Fibroblast of peridontal ligament (primary cell): ENCODE measurements around the gene SMLR1.
A peak's percentile ranks its signal among the peaks of the same experiment; 100 is the strongest.

ENCODE experiments used
- DNase-seq: peaks from one replicate; pipeline ENCODE4 v3.0.0-alpha.2; 2010; ENCODE audit errors: extremely low read depth

SMLR1 gene

DNA sequence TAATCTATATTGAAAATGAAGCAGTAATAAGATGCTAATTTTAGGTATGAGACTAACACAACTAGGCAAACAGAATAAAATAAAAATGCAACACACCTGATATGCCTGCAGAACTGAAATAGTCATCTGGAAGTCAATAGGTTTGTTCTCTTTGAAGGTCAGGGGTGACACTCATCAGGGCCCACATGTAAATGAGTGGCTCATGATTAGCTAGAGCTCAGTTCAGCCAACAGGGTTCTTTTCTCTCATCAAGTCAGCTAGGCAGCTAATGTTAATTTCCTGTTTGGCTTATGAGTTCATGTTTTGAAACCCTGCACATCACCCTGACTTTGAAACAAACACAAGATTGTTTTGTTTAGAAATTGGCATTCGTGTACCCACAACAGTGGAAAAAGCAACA, 23.8 kb downstream of the SMLR1 start:
- DNase-seq, result no peak

GRCh38 chr6:130852844-130853554, 25.8 kb downstream of the SMLR1 start:
- DNase-seq, result no peak

GRCh38 chr6:130853555-130854183, 26.5 kb downstream of the SMLR1 start:
- peak; percentile 54 for DNase-seq

- DNase-seq, result no peak
Measured at GRCh38 chr6:130858054-130858453, 30.8 kb downstream of the SMLR1 start.

DNA sequence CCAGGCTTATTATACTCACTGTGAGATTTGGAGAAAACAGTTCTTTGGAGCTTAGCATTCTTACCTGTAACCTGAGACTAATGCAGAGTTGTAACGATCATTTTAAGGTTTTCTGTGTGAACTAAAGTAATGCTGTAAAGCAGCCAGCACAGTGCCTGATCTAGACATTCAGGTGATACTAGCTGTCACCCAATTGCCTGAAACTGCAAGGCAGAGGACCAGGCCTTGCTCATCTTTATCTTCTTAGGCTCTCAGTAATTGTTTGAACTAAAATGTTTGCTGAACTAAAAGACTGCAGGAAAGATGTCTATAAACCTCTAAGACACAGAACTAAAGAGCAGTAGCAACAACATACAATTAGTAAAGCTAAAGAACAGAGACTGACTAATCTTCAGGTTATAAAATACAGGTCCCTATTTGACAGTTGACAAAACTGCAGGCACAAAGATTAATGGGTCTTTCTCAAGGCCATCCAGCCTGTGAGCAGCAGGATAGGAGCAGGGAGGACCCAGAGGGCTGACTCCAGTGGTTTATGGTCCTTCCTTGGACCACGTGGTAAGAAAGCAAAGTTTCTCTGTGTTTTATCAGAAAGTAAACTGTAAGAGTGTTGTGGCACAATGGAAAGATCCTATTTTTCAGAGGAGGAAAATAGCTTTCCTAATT, 31.4 kb downstream of the SMLR1 start:
- no peak for DNase-seq

- DNase-seq, result no peak
Measured at GRCh38 chr6:130859161-130859867, 32.1 kb downstream of the SMLR1 start.

DNA sequence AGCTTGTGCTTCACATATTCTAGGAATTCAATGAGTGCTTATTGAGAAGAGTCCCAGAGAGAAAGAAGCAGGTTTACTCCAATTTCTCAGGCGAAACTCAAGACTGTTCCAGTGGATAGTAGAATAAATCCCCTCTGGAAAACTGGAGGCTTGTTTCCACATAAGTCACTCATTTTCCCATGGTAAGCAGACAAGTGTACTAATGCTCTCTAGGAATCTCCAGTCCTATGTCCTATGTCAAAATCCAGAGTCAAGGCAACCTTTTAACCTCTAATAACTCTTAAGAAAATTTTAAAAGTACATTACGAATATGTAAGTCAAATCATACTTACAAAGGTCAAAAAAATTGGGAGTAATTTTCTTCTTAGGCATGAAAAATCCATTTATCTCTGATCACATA, 35.2 kb downstream of the SMLR1 start:
- DNase-seq, result no peak

- no peak for DNase-seq
Measured at GRCh38 chr6:130863415-130864230, 36.4 kb downstream of the SMLR1 start.

GRCh38 chr6:130864344-130864743, 37.1 kb downstream of the SMLR1 start:
- DNase-seq, result no peak

GRCh38 chr6:130865793-130866192, 38.6 kb downstream of the SMLR1 start:
- no peak for DNase-seq

DNA sequence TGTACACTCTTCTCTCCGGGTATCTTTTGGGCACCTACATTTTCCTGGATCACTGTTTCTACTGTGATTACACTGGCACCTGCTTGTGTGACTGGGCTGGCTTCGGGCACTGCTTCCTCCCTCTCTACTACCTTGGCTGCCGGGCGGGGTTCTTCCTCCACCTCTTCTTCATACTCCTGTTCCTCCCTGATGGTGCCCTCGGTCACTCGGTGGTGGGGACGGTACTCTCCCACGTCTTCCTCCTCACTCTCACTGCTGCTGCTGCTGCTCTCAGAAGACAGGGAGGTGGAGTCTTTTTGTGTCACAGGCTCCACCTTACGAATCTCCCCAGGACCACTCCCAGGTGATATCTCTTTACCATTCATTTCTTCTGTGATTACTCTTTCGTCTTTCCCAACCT, 42.5 kb downstream of the SMLR1 start:
- DNase-seq, result no peak

GRCh38 chr6:130870179-130870880, 43.1 kb downstream of the SMLR1 start:
- no peak for DNase-seq

- DNase-seq, result peak; percentile 66
Measured at GRCh38 chr6:130872250-130873095, 45.3 kb downstream of the SMLR1 start.

DNA sequence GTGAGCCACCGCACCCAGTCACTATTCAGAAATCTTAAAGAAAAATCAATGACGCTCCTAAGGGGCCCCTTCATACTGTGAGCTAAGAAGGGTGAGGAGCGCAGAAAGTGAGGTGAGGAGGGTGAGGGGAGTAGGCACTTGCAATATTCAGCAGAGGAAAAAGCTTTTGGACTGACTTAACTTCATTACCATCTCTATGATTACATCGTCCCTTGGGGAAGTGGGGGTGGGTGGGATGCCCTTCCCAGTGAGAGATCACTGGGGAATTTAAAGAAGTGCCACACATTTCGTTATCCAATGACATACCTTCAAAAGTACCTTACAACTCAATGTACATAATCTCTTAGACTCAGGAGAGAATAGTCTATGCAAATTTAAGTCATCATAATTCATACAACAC, 46.5 kb downstream of the SMLR1 start:
- DNase-seq, result no peak

DNA sequence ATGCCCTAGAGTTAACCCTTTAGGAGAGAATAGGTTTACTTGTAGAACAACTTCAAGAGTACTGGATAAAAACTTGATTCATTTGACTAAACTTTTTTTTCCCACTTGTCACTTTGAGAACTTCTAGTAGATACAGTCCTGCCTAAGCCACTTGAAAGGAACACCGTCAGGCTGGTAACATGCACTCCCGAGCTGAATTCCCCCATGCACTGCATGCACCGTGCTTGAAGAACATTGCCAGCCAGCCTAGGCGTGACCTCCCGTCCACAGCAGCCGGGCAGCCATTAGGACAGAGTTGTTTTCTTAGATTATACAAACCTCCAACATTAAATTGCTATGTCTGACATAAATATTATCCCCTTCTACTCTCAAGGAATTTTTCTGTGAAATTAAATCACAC, 52.6 kb downstream of the SMLR1 start:
- no peak for DNase-seq

GRCh38 chr6:130882370-130882769, 55.2 kb downstream of the SMLR1 start:
- DNase-seq, result no peak

DNA sequence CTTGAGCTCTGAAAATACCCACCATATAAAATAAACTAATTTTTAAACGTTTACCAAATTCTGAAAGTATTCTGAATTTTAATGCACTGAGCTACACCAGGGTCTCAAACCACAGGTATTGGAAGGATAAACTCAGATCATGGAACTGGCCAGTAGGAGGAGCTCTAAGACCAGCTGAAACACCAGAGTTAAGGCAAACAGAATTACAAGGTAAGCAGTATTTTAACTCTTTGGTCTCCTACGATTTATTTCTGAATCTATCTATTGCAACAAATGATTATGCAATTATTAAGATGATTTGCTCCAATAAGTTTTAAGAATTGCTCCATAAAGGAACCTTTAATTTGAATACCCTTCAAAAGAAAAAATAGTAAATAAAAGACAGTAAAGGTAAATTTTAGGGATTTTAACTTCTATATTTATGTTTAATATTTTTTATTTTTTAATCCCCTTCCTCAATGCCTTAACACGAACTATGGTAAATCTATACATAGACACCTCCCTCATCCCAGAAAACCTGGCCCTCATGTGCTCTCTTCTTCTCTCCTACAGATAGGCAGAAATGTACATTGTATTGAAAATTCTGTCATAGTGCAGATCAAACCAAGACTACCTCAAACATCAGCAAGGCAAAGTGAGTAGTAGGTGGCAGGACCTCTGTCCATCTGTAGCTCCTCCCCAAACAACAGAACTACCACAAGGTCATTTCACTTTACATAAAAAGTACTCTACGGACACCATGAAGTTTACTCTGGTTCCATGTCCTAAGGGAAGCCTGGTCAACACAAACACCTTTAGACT, 58.4 kb downstream of the SMLR1 start:
- DNase-seq, result peak; percentile 91
